Activated CD8-positive, alpha-beta memory T cell treated with anti-CD3 and anti-CD28 coated beads, Interleukin-2, amount 50 U/mL, for 48 hours (primary cell): ENCODE data around the gene TH.
"Not testable (repeated sequence)": the region's sequence is repeated elsewhere in the genome, so short reads cannot be mapped to it uniquely, and the experiment has no call there.

Experiments
- DNase-seq: peaks from one replicate; pipeline ENCODE4 v3.0.0-alpha.2; 2020

Gene TH

GRCh38 chr11:2128130-2128510 lies 43.5 kb downstream of the TH start:
- no peak for DNase-seq

GRCh38 chr11:2127482-2128129 lies 44.0 kb downstream of the TH start:
- no peak for DNase-seq

- DNase-seq = no peak
Observed at GRCh38 chr11:2126520-2127085, 45.0 kb downstream of the TH start.

GRCh38 chr11:2124736-2125484 lies 46.7 kb downstream of the TH start:
- DNase-seq = not testable (repeated sequence)

- DNase-seq = no peak
Observed at GRCh38 chr11:2123628-2123960, 48.0 kb downstream of the TH start.

- DNase-seq = no peak
Observed at GRCh38 chr11:2122907-2123627, 48.5 kb downstream of the TH start.

GRCh38 chr11:2122222-2122906 lies 49.3 kb downstream of the TH start:
- no peak for DNase-seq

- no peak for DNase-seq
Observed at GRCh38 chr11:2121227-2122130, 50.1 kb downstream of the TH start.

- DNase-seq = no peak
Observed at GRCh38 chr11:2120359-2121100, 51.1 kb downstream of the TH start.

- no peak for DNase-seq
Observed at GRCh38 chr11:2118677-2119076, 52.9 kb downstream of the TH start.

- no peak for DNase-seq
Observed at GRCh38 chr11:2116680-2117079, 54.9 kb downstream of the TH start.

- no peak for DNase-seq
Observed at GRCh38 chr11:2115308-2115707, 56.3 kb downstream of the TH start.

- DNase-seq = no peak
Observed at GRCh38 chr11:2114430-2115241, 57.0 kb downstream of the TH start.
